Liver (tissue), 9 donors: ENCODE results near the gene DYRK1A. TPM values are rescaled to one million over a fixed set of nuclear protein-coding genes. Genes with fewer than 3 reads are reported as not detected.

Source experiments
- DNase-seq: peaks from one replicate; pipeline ENCODE4 v3.0.0-alpha.2; 2017; ENCODE audit warnings: low spot score
- H3K27ac ChIP-seq, 2 donors: one replicate each; pipeline ENCODE4 v1.7.0; 2013; ENCODE audit warnings: inconsistent platforms in 2 of 2, low read length in 2 of 2, control low read depth in 1 of 2, low read depth in 1 of 2, mild to moderate bottlenecking in 1 of 2
- H3K27me3 ChIP-seq, 4 donors: one replicate each; pipeline versions ENCODE4 v1.6.1 to v1.7.0; 2013; ENCODE audit warnings: low read length in 3 of 4, inconsistent platforms in 1 of 4, mild to moderate bottlenecking in 1 of 4, moderate library complexity in 1 of 4; ENCODE audit not compliant: control insufficient read depth in 4 of 4, insufficient read depth in 4 of 4
- H3K36me3 ChIP-seq, 4 donors: one replicate each; pipeline versions ENCODE4 v1.6.1 to v1.7.0; 2013; ENCODE audit warnings: low read length in 3 of 4, mild to moderate bottlenecking in 3 of 4, low read depth in 1 of 4, moderate library complexity in 1 of 4; ENCODE audit not compliant: control insufficient read depth in 4 of 4, insufficient read depth in 3 of 4
- H3K4me1 ChIP-seq, 4 donors: one replicate each; pipeline versions ENCODE4 v1.6.1 to v1.7.0; 2013; ENCODE audit warnings: low read length in 3 of 4, mild to moderate bottlenecking in 3 of 4, moderate library complexity in 1 of 4; ENCODE audit not compliant: control insufficient read depth in 4 of 4, insufficient read depth in 4 of 4
- H3K4me3 ChIP-seq, 3 donors: one replicate each; pipeline versions ENCODE4 v1.6.1 to v1.7.0; 2013; ENCODE audit warnings: low read length in 3 of 3, control low read depth in 1 of 3, low read depth in 1 of 3, mild to moderate bottlenecking in 1 of 3
- H3K9ac ChIP-seq, 2 donors: one replicate each; pipeline ENCODE4 v1.7.0; 2013; ENCODE audit warnings: low read length in 2 of 2, mild to moderate bottlenecking in 2 of 2, moderate library complexity in 2 of 2, control low read depth in 1 of 2, low read depth in 1 of 2
- H3K9me3 ChIP-seq, 4 donors: one replicate each; pipeline versions ENCODE4 v1.6.1 to v1.7.0; 2013; ENCODE audit warnings: low read length in 3 of 4; ENCODE audit not compliant: control insufficient read depth in 4 of 4
- FOXA2 ChIP-seq: IDR thresholded peaks from 2 replicates; pipeline ENCODE4 v1.6.1; 2016; ENCODE audit warnings: antibody characterized with exemption
- HNF4G ChIP-seq: IDR thresholded peaks from 2 replicates; pipeline ENCODE4 v1.6.1; 2016; ENCODE audit warnings: antibody characterized with exemption
- JUND ChIP-seq, 2 donors: IDR thresholded peaks; 2 replicates each; pipeline ENCODE4 v1.6.1; 2016; ENCODE audit warnings: antibody characterized with exemption in 2 of 2
- NR2F2 ChIP-seq: IDR thresholded peaks from 2 replicates; pipeline ENCODE4 v1.6.1; 2016; ENCODE audit warnings: antibody characterized with exemption
- RAD21 ChIP-seq, 2 donors: IDR thresholded peaks; 2 replicates each; pipeline ENCODE4 v1.6.1; 2016; ENCODE audit warnings: antibody characterized with exemption in 2 of 2, mild to moderate bottlenecking in 2 of 2
- RXRA ChIP-seq, 2 donors: IDR thresholded peaks; 2 replicates each; pipeline ENCODE4 v1.6.1; 2017 to 2018; ENCODE audit warnings: antibody characterized with exemption in 2 of 2, mild to moderate bottlenecking in 1 of 2
- SP1 ChIP-seq: IDR thresholded peaks from 2 replicates; pipeline ENCODE4 v1.6.1; 2018; ENCODE audit warnings: antibody characterized with exemption, mild to moderate bottlenecking
- TAF1 ChIP-seq: conservative IDR thresholded peaks from 2 replicates; pipeline ENCODE4 v1.6.1; 2016; ENCODE audit warnings: antibody characterized with exemption, mild to moderate bottlenecking
- YY1 ChIP-seq: IDR thresholded peaks from 2 replicates; pipeline ENCODE4 v1.6.1; 2016; ENCODE audit warnings: antibody characterized with exemption, mild to moderate bottlenecking
- WGBS: extraction: QIAGEN DNeasy Blood & Tissue Kit; methylation state at CpG from one replicate; pipeline ENCODE4 v1.1.7; 2013; 5-methylcytosine and 5-hydroxymethylcytosine counted together
- polyA plus RNA-seq, 2 donors: library from polyadenylated mRNA; stranded (reverse) in 1 of 2; unstranded in 1 of 2; fragments of 200-250 nt in 1 of 2; fragments of >200 nt in 1 of 2; fragmentation: Nextera tagmentation in 1 of 2; extraction: Ambion mirVana in 1 of 2; gene quantifications; one replicate each; pipeline versions ENCODE4 v1.2.1 to v1.2.3, GENCODE V29; 2013 to 2015
- total RNA-seq, 2 donors: library from RNA; depleted of rRNA; stranded (reverse); fragments of >200 nt; gene quantifications; one replicate each; pipeline ENCODE4 v1.2.3, GENCODE V29; 2014
- TF ChIP-seq, protein P1 (sequence below): IDR thresholded peaks from 2 replicates; pipeline ENCODE4 v1.6.1; 2016; ENCODE audit warnings: antibody characterized with exemption
- TF ChIP-seq, protein P2 (sequence below): fragments of 150-350 bp; IDR thresholded peaks from 2 replicates; pipeline ENCODE4 v1.5.1; 2017; ENCODE audit warnings: improper control_type of control experiment, low read depth, low read length; ENCODE audit not compliant: missing input control
- TF ChIP-seq, protein P3 (sequence below): IDR thresholded peaks from 2 replicates; pipeline ENCODE4 v1.6.1; 2016; ENCODE audit warnings: antibody characterized with exemption
- TF ChIP-seq, protein P4 (sequence below): IDR thresholded peaks from 2 replicates; pipeline ENCODE4 v1.6.1; 2016; ENCODE audit warnings: antibody characterized with exemption, mild to moderate bottlenecking
- TF ChIP-seq, protein P5 (sequence below): IDR thresholded peaks from 2 replicates; pipeline ENCODE4 v1.6.1; 2016; ENCODE audit warnings: antibody characterized with exemption
- donor health status: healthy.
- donor health status: healthy.
- donor health status: healthy.
- donor health status: healthy.
- donor health status: healthy.

Gene DYRK1A
- total and polyA plus RNA-seq, 4 donors, result 5.1 to 58.3 (median 22.9) TPM

DNA sequence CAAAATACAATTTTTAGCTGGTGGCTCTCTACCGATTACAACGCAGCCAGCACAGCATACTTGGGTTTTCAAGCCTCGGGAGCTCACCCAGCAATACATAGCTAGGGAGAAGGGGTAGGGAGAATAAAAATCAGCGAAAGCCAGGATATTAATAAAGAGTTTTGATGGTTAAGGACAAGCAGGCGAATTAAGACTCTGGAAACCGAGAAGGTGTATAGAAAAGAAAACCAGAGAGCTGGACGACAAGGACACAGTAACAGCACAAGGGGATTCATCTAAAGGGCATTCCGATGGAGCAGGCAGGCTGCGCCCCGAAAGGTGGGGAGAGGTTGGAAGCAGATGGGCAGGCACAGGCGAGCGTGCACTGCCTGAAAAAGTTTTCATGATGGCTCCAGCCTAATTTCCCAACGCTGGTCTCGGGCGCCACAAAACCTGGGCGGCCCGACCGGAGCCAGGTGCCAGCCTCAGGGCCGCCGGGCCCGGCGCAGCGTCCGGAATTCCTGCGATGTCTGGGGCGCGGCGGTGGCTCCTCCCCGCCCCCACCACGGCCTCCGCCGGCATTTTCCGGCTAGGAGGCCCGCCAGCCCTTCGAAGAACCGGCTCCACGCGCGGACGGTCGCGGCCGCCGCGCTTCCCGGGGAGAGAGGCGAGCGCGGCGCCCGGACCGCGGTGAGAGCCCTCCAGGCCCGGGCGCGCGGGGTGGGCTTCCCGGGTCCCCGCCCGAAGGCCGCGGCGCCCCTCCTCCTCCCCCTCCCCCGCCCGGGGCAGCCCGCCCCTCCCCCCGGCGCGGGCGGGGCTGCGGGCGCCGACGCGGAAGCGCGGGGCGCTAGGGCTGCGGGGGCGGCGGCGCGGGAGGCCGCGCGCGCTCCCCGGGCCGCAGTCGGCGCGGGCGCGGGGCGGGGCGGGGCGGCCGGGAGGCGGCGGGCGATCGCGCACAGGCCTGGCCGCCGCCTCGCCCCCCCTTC, 774 bp upstream of the DYRK1A start:
- under 1% methylated on average over 90 of the region's 106 CpGs for WGBS
- no peaks in the 10 kb centered on the region for H3K27me3 ChIP-seq
- peak overlapping the region; percentile 93 to 97 for H3K9ac ChIP-seq
- no peaks in the 10 kb centered on the region for H3K9me3 ChIP-seq
- H3K4me3 ChIP-seq, result peak overlapping the region; percentile 82 to 96 (median 90)
- TF ChIP-seq HNF4G, result no peak
- no peak for TF ChIP-seq JUND (IDR thresholded peaks at IDR 0.05)
- TF ChIP-seq, protein P1, sequence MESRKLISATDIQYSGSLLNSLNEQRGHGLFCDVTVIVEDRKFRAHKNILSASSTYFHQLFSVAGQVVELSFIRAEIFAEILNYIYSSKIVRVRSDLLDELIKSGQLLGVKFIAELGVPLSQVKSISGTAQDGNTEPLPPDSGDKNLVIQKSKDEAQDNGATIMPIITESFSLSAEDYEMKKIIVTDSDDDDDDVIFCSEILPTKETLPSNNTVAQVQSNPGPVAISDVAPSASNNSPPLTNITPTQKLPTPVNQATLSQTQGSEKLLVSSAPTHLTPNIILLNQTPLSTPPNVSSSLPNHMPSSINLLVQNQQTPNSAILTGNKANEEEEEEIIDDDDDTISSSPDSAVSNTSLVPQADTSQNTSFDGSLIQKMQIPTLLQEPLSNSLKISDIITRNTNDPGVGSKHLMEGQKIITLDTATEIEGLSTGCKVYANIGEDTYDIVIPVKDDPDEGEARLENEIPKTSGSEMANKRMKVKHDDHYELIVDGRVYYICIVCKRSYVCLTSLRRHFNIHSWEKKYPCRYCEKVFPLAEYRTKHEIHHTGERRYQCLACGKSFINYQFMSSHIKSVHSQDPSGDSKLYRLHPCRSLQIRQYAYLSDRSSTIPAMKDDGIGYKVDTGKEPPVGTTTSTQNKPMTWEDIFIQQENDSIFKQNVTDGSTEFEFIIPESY, result no peak
- peak in 1 of 2 donors; percentile 53 for TF ChIP-seq RAD21 (IDR thresholded peaks at IDR 0.05)
- TF ChIP-seq, protein P2, sequence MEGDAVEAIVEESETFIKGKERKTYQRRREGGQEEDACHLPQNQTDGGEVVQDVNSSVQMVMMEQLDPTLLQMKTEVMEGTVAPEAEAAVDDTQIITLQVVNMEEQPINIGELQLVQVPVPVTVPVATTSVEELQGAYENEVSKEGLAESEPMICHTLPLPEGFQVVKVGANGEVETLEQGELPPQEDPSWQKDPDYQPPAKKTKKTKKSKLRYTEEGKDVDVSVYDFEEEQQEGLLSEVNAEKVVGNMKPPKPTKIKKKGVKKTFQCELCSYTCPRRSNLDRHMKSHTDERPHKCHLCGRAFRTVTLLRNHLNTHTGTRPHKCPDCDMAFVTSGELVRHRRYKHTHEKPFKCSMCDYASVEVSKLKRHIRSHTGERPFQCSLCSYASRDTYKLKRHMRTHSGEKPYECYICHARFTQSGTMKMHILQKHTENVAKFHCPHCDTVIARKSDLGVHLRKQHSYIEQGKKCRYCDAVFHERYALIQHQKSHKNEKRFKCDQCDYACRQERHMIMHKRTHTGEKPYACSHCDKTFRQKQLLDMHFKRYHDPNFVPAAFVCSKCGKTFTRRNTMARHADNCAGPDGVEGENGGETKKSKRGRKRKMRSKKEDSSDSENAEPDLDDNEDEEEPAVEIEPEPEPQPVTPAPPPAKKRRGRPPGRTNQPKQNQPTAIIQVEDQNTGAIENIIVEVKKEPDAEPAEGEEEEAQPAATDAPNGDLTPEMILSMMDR, result no peak
- TF ChIP-seq, protein P3, sequence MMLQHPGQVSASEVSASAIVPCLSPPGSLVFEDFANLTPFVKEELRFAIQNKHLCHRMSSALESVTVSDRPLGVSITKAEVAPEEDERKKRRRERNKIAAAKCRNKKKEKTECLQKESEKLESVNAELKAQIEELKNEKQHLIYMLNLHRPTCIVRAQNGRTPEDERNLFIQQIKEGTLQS, result no peak
- peak; percentile 18 for TF ChIP-seq SP1
- TF ChIP-seq, protein P4, sequence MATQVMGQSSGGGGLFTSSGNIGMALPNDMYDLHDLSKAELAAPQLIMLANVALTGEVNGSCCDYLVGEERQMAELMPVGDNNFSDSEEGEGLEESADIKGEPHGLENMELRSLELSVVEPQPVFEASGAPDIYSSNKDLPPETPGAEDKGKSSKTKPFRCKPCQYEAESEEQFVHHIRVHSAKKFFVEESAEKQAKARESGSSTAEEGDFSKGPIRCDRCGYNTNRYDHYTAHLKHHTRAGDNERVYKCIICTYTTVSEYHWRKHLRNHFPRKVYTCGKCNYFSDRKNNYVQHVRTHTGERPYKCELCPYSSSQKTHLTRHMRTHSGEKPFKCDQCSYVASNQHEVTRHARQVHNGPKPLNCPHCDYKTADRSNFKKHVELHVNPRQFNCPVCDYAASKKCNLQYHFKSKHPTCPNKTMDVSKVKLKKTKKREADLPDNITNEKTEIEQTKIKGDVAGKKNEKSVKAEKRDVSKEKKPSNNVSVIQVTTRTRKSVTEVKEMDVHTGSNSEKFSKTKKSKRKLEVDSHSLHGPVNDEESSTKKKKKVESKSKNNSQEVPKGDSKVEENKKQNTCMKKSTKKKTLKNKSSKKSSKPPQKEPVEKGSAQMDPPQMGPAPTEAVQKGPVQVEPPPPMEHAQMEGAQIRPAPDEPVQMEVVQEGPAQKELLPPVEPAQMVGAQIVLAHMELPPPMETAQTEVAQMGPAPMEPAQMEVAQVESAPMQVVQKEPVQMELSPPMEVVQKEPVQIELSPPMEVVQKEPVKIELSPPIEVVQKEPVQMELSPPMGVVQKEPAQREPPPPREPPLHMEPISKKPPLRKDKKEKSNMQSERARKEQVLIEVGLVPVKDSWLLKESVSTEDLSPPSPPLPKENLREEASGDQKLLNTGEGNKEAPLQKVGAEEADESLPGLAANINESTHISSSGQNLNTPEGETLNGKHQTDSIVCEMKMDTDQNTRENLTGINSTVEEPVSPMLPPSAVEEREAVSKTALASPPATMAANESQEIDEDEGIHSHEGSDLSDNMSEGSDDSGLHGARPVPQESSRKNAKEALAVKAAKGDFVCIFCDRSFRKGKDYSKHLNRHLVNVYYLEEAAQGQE, result no peak
- TF ChIP-seq NR2F2, result no peak
- TF ChIP-seq RXRA (IDR thresholded peaks at IDR 0.05), result no peak
- no peak for TF ChIP-seq FOXA2
- TF ChIP-seq YY1, result no peak
- peak; percentile 24 for TF ChIP-seq TAF1
- TF ChIP-seq, protein P5, sequence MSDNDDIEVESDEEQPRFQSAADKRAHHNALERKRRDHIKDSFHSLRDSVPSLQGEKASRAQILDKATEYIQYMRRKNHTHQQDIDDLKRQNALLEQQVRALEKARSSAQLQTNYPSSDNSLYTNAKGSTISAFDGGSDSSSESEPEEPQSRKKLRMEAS, result no peak
- DNase-seq, result peak; percentile 73
- peaks cover 2 to 34% (median 17%) of the 10 kb centered on the region in 4 donors for H3K4me1 ChIP-seq
- no peaks in the 10 kb centered on the region for H3K36me3 ChIP-seq
- H3K27ac ChIP-seq, result peak overlapping the region; percentile 99 to 100
